Esophagus squamous epithelium (tissue), 5 donors: ENCODE data around the gene EFCAB6. TPM values are rescaled to one million over a fixed set of nuclear protein-coding genes. Genes with fewer than 3 reads are reported as not detected.

Experiments
- DNase-seq: peaks from one replicate; lab custom pipeline; 2025; lab: John Stamatoyannopoulos, UW
- H3K27ac ChIP-seq, 4 donors: fragments of 200-600 bp; sonication (generic); one replicate each; pipeline ENCODE4 v1.5.1; 2016 to 2019; ENCODE audit warnings: mild to moderate bottlenecking in 1 of 4
- H3K27me3 ChIP-seq, 4 donors: fragments of 200-600 bp; sonication (generic); 1 replicate in 3 of 4; 2 replicates in 1 of 4; pipeline versions ENCODE4 v1.5.1 to v1.6.0; 2017 to 2021; ENCODE audit warnings: antibody characterized with exemption in 1 of 4
- H3K36me3 ChIP-seq, 3 donors: fragments of 200-600 bp; sonication (generic); one replicate each; pipeline ENCODE4 v1.5.1; 2016 to 2019
- H3K4me1 ChIP-seq, 3 donors: fragments of 200-600 bp; sonication (generic); one replicate each; pipeline ENCODE4 v1.5.1; 2017 to 2019
- H3K4me3 ChIP-seq, 4 donors: fragments of 200-600 bp; sonication (generic); 1 replicate in 3 of 4; 2 replicates in 1 of 4; pipeline ENCODE4 v1.5.1; 2016 to 2019; ENCODE audit warnings: mild to moderate bottlenecking in 2 of 4, moderate library complexity in 1 of 4
- H3K9me3 ChIP-seq, 3 donors: fragments of 200-600 bp; sonication (generic); one replicate each; pipeline ENCODE4 v1.5.1; 2016 to 2019
- POLR2A ChIP-seq, 4 donors: fragments of 450-650 bp; IDR thresholded peaks; one replicate each; pipeline ENCODE4 v1.6.1; 2017; ENCODE audit warnings: antibody characterized with exemption in 4 of 4, mild to moderate bottlenecking in 4 of 4, moderate library complexity in 3 of 4
- WGBS, 2 donors: methylation state at CpG; one replicate each; pipeline ENCODE4 v1.1.5; 2018; 5-methylcytosine and 5-hydroxymethylcytosine counted together
- intact Hi-C: fragments of 100-400 bp; cut with DNase I; formaldehyde crosslinking; loops from one replicate; pipeline ENCODE4 v1.15.0; 2022
- total RNA-seq, 4 donors: library from RNA; depleted of rRNA; stranded (reverse); fragments of >200 nt; gene quantifications; one replicate each; pipeline ENCODE4 v1.1.0, GENCODE V29; 2016
- TF ChIP-seq, protein P1 (sequence below), 6 experiments: fragments of 450-650 bp in 4 of 6; fragments of 200-600 bp in 2 of 6; sonication (generic) in 2 of 6; IDR thresholded peaks; one replicate each; pipeline ENCODE4 v1.5.1; 2016 to 2019; ENCODE audit warnings: antibody characterized with exemption in 6 of 6, mild to moderate bottlenecking in 4 of 6, moderate library complexity in 4 of 6
- donor health status: DM: yes; HTN: yes; CAD: no.

The EFCAB6 gene
- total RNA-seq, 4 donors from 2014 or later: 0.22 to 1.5 (median 0.90) TPM

DNA sequence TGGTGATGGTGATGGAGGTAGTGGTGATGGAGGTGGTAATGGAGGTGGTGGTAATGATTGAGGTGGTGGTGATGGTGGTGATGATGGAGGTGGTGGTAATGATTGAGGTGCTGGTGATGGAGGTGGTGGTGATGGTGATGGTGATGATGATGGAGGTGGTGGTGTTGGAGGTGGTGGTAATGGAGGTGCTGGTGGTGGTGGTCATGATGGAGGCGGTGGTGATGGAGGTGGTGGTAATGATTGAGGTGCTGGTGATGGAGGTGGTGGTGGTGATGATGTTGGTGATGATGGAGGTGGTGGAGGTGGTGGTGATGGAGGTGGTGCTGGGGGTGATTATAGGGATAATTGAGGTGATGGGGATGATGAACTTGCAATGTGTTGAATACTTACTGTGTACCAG, 320.4 kb downstream of the EFCAB6 start:
- no peak for TF ChIP-seq POLR2A (IDR thresholded peaks at IDR 0.05)
- TF ChIP-seq, protein P1, sequence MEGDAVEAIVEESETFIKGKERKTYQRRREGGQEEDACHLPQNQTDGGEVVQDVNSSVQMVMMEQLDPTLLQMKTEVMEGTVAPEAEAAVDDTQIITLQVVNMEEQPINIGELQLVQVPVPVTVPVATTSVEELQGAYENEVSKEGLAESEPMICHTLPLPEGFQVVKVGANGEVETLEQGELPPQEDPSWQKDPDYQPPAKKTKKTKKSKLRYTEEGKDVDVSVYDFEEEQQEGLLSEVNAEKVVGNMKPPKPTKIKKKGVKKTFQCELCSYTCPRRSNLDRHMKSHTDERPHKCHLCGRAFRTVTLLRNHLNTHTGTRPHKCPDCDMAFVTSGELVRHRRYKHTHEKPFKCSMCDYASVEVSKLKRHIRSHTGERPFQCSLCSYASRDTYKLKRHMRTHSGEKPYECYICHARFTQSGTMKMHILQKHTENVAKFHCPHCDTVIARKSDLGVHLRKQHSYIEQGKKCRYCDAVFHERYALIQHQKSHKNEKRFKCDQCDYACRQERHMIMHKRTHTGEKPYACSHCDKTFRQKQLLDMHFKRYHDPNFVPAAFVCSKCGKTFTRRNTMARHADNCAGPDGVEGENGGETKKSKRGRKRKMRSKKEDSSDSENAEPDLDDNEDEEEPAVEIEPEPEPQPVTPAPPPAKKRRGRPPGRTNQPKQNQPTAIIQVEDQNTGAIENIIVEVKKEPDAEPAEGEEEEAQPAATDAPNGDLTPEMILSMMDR (IDR thresholded peaks at IDR 0.05): no peak
- Histone ChIP-seq H3K4me1 (no peaks in the 10 kb centered on the region), H3K9me3 (no peaks in the 10 kb centered on the region), H3K27me3 (peaks cover 0 to 47% (median 0%) of the 10 kb centered on the region in 4 donors), H3K4me3 (no peak overlapping the region), H3K27ac (no peak overlapping the region), H3K36me3 (no peaks in the 10 kb centered on the region)
- no peak for DNase-seq
- intact Hi-C loops: no loop called here
- WGBS, 2 donors: 89 to 92% methylated on average over 1 of the region's 1 CpG

DNA sequence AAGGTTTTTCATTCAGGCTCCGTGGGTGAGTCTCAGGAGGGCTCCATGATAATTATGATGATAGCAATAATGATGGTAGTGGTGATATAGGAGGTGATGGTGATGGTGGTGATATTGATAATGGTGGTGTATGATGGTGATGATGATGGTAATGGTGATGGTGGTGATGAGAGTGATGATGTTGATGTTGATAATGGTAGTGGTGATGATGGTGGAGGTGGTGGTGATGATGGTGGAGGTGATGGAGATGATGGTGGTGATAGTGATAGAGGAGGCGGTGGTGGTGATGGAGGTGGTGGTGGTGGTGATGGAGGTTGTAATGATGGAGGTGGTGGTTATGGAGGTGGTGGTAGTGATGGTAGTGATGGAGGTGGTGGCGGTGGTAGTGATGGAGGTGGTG, 320.9 kb downstream of the EFCAB6 start:
- TF ChIP-seq, protein P1 (IDR thresholded peaks at IDR 0.05): no peak
- TF ChIP-seq POLR2A (IDR thresholded peaks at IDR 0.05): no peak
- Histone ChIP-seq H3K4me3 (no peak overlapping the region), H3K9me3 (no peaks in the 10 kb centered on the region), H3K27ac (no peak overlapping the region), H3K27me3 (peaks cover 0 to 52% (median 0%) of the 10 kb centered on the region in 4 donors), H3K4me1 (no peaks in the 10 kb centered on the region), H3K36me3 (no peaks in the 10 kb centered on the region)
- intact Hi-C loops: no loop called here
- DNase-seq: no peak
- WGBS, 2 donors: 56 to 57% methylated on average over 3 of the region's 3 CpGs

DNA sequence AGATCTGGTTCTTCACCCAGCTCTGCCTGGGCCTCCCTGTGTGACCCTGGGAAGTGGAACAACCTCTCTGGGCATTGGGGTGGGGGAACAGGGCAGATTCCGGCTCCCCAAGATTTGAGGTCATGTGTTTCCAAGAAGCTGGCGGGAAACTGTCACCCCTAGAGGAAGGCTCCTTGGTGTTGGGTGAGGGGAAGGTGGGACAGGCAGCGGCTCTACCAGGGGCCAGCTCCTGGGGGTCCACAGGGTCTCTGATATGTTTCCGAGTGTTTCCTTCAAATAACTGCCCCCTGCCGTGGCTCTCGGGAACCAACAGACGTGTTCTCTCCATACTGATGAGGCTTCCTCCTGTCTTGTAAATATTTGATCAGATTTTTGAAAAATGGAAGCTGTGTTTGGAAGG, 321.8 kb downstream of the EFCAB6 start:
- TF ChIP-seq, protein P1 (IDR thresholded peaks at IDR 0.05): no peak
- no peak for TF ChIP-seq POLR2A (IDR thresholded peaks at IDR 0.05)
- no peaks in the 10 kb centered on the region for H3K4me1 ChIP-seq
- intact Hi-C loops: no loop called here
- 71 to 83% methylated on average over 6 to 7 of the region's 7 CpGs for WGBS, 2 donors
- H3K36me3 ChIP-seq: no peaks in the 10 kb centered on the region
- DNase-seq: no peak
- peaks cover 0 to 59% (median 0%) of the 10 kb centered on the region in 4 donors for H3K27me3 ChIP-seq
- no peaks in the 10 kb centered on the region for H3K9me3 ChIP-seq
- no peak overlapping the region for H3K4me3 ChIP-seq
- H3K27ac ChIP-seq: no peak overlapping the region

DNA sequence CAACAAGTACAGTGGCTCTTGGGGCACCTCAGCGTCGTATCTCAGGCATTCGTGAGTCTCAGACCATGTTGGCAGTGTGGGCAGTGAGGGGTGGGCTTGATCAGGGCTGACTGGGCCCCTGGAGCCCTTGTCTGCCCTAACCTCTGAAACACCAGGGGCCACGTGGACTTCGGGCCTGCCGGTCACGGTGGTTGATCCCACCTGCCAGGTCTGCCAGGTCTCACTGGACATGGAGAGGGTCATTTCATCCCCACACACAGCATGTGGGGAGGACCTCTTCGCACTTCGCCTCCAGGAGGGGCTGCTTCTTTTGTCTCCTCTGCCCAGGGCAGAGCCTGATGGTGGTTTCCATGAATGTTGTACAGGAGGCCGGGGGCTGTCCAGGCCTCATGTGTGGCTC, 323.2 kb downstream of the EFCAB6 start:
- H3K9me3 ChIP-seq: no peaks in the 10 kb centered on the region
- WGBS, 2 donors: 64 to 76% methylated on average over 4 to 5 of the region's 10 CpGs
- H3K4me1 ChIP-seq: no peaks in the 10 kb centered on the region
- no peak for DNase-seq
- TF ChIP-seq, protein P1 (IDR thresholded peaks at IDR 0.05): no peak
- no peak for TF ChIP-seq POLR2A (IDR thresholded peaks at IDR 0.05)
- peaks cover 0 to 69% (median 1%) of the 10 kb centered on the region in 4 donors for H3K27me3 ChIP-seq
- H3K4me3 ChIP-seq: no peak overlapping the region
- intact Hi-C loops: no loop called here
- H3K36me3 ChIP-seq: no peaks in the 10 kb centered on the region
- H3K27ac ChIP-seq: no peak overlapping the region

DNA sequence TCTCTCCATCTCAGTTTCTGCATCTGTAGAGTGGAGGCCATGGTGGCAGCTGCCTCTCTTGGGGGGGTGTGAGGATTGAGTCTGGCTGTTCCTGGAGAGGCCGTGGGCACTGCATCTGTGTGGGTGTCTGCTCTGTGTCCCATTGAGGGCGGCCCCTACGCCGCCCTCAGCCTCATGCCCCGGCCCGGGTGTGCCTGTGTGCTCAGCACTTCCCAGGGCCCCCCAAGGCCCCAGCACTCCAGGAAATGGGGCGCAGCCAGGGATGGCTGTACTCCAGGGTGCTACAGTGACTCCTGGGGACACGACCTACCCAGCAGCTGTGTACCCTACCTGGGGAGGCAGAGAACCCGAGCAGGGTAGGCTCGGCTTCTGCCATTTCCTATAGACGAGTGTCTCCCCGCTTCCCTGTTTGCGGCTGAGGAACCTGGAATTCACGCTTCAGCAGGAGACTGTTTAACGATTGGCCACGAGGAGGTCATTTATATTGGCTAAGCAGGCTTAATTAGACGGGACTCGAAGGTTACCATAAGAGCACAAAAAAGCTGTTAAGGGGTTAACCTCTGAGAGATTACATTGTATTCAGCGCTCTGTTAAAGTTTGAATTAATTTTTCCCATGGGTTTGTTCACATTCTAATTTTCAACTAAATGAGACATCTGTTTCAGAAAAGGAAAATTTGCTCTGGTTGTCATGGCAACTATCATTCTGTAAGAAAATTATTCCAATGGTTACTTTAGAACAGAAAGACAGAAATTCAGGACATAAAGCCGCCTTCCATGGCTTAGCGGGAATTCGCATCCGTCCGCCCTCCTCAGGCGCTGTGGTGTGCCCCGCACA, 323.9 kb downstream of the EFCAB6 start:
- no peak for DNase-seq
- intact Hi-C loops: no loop called here
- Histone ChIP-seq H3K27me3 (peaks cover 0 to 69% (median 1%) of the 10 kb centered on the region in 4 donors), H3K4me1 (no peaks in the 10 kb centered on the region), H3K9me3 (no peaks in the 10 kb centered on the region), H3K4me3 (no peak overlapping the region), H3K36me3 (no peaks in the 10 kb centered on the region), H3K27ac (no peak overlapping the region)
- WGBS, 2 donors: 63 to 67% methylated on average over 12 to 13 of the region's 26 CpGs
- TF ChIP-seq POLR2A (IDR thresholded peaks at IDR 0.05): no peak
- TF ChIP-seq, protein P1 (IDR thresholded peaks at IDR 0.05): no peak
